Esophagus muscularis mucosa (tissue), 4 donors: ENCODE measurements around the gene NAA15. TPM values are rescaled to one million over a fixed set of nuclear protein-coding genes. Genes with fewer than 3 reads are reported as not detected.
"Not testable (repeated sequence)": the region's sequence is repeated elsewhere in the genome, so short reads cannot be mapped to it uniquely, and the experiment has no call there.

Source experiments
- DNase-seq: peaks from one replicate; pipeline ENCODE4 v3.0.0-alpha.2; 2017; ENCODE audit errors: extremely low spot score
- H3K27ac ChIP-seq, 4 donors: fragments of 200-600 bp; sonication (generic); replicated peaks in 1 of 4; 1 replicate in 3 of 4; 2 replicates in 1 of 4; pipeline ENCODE4 v1.5.1; 2016 to 2019; ENCODE audit warnings: mild to moderate bottlenecking in 1 of 4
- H3K27me3 ChIP-seq, 4 donors: fragments of 200-600 bp; sonication (generic); one replicate each; pipeline versions ENCODE4 v1.5.1 to v1.6.0; 2016 to 2019
- H3K36me3 ChIP-seq, 4 donors: fragments of 200-600 bp; sonication (generic); one replicate each; pipeline ENCODE4 v1.5.1; 2016 to 2019
- H3K4me1 ChIP-seq, 4 donors: fragments of 200-600 bp; sonication (generic); one replicate each; pipeline ENCODE4 v1.5.1; 2016 to 2019
- H3K4me3 ChIP-seq, 4 donors: fragments of 200-600 bp; sonication (generic); 1 replicate in 2 of 4; 2 replicates in 2 of 4; pipeline ENCODE4 v1.5.1; 2016 to 2019; ENCODE audit warnings: mild to moderate bottlenecking in 4 of 4, moderate library complexity in 1 of 4
- H3K9me3 ChIP-seq, 4 donors: fragments of 200-600 bp; sonication (generic); 1 replicate in 3 of 4; 2 replicates in 1 of 4; pipeline ENCODE4 v1.5.1; 2016 to 2019
- EP300 ChIP-seq: sonication (generic); formaldehyde crosslinking; IDR thresholded peaks from one replicate; pipeline ENCODE4 v1.6.1; 2017; ENCODE audit warnings: antibody characterized with exemption
- POLR2A ChIP-seq: fragments of 450-650 bp; IDR thresholded peaks from one replicate; pipeline ENCODE4 v1.6.1; 2017; ENCODE audit warnings: antibody characterized with exemption, moderate library complexity, mild to moderate bottlenecking, low read depth
- POLR2AphosphoS5 ChIP-seq, 2 donors: sonication (generic); formaldehyde crosslinking; IDR thresholded peaks; one replicate each; pipeline ENCODE4 v1.6.1; 2017; ENCODE audit warnings: antibody characterized with exemption in 2 of 2
- WGBS: methylation state at CpG from one replicate; pipeline ENCODE4 v1.1.5; 2018; 5-methylcytosine and 5-hydroxymethylcytosine counted together
- intact Hi-C: fragments of 100-400 bp; cut with DNase I; formaldehyde crosslinking; loops from one replicate; pipeline ENCODE4 v1.15.1; 2023
- total RNA-seq, 4 donors: library from RNA; depleted of rRNA; stranded (reverse); fragments of >200 nt; gene quantifications; one replicate each; pipeline versions ENCODE4 v1.1.0 to v1.2.1, GENCODE V29; 2016
- TF ChIP-seq, protein P1 (sequence below), 3 experiments: fragments of 200-600 bp in 2 of 3; fragments of 450-650 bp in 1 of 3; sonication (generic) in 2 of 3; IDR thresholded peaks; one replicate each; pipeline ENCODE4 v1.5.1; 2017 to 2019; ENCODE audit warnings: antibody characterized with exemption in 3 of 3, mild to moderate bottlenecking in 2 of 3, moderate library complexity in 1 of 3

Gene NAA15
- total RNA-seq, 4 donors from 2014 or later: 21.0 to 32.1 (median 25.3) TPM

DNA sequence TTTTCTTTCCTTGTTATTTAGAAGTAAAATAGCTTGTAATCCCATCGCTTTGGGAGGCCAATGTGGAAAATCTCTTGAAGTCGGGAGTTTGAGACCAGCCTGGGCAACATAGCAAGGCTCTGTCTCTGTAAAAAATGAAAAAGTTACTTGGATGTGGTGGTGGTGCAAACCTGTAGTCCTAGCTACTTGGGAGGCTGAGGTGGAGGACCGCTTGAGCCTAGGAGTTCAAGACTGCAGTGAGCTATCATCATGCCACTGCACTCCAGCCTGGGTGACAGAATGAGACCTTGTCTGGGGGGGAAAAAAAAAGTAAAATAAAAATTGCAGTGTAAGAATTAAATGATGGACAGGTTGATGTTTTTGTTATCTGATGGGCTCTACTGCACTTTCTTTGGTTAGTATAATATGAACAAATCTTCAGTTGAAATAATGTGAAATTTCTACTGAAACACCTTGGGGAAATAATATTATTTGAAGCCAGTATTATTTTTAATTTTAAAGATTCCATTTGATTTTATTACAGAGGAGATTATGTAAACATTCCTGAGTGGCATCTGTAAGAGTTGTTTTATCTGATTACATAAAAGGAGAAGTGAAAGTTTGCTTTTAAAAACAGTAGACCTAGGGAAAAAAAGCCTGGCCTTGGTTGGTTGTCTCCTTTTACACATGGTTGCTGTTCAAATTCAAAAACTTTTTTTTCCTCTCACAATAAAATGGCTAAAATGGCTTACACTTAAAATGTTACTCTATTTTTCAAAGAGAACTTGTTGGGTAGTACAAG, 11.4 kb downstream of the NAA15 start:
- H3K9me3 ChIP-seq: no peaks in the 10 kb centered on the region
- TF ChIP-seq, protein P1, sequence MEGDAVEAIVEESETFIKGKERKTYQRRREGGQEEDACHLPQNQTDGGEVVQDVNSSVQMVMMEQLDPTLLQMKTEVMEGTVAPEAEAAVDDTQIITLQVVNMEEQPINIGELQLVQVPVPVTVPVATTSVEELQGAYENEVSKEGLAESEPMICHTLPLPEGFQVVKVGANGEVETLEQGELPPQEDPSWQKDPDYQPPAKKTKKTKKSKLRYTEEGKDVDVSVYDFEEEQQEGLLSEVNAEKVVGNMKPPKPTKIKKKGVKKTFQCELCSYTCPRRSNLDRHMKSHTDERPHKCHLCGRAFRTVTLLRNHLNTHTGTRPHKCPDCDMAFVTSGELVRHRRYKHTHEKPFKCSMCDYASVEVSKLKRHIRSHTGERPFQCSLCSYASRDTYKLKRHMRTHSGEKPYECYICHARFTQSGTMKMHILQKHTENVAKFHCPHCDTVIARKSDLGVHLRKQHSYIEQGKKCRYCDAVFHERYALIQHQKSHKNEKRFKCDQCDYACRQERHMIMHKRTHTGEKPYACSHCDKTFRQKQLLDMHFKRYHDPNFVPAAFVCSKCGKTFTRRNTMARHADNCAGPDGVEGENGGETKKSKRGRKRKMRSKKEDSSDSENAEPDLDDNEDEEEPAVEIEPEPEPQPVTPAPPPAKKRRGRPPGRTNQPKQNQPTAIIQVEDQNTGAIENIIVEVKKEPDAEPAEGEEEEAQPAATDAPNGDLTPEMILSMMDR (IDR thresholded peaks at IDR 0.05): no peak
- TF ChIP-seq POLR2AphosphoS5 (IDR thresholded peaks at IDR 0.05) (no peak), POLR2A (no peak), EP300 (no peak)
- intact Hi-C loops: no loop called here
- no peaks in the 10 kb centered on the region for H3K36me3 ChIP-seq
- 96% methylated on average over 3 of the region's 3 CpGs for WGBS
- H3K27me3 ChIP-seq: no peaks in the 10 kb centered on the region
- DNase-seq: no peak
- H3K27ac ChIP-seq: no peak overlapping the region
- peaks cover 1 to 64% (median 48%) of the 10 kb centered on the region in 4 donors for H3K4me1 ChIP-seq
- no peak overlapping the region for H3K4me3 ChIP-seq

DNA sequence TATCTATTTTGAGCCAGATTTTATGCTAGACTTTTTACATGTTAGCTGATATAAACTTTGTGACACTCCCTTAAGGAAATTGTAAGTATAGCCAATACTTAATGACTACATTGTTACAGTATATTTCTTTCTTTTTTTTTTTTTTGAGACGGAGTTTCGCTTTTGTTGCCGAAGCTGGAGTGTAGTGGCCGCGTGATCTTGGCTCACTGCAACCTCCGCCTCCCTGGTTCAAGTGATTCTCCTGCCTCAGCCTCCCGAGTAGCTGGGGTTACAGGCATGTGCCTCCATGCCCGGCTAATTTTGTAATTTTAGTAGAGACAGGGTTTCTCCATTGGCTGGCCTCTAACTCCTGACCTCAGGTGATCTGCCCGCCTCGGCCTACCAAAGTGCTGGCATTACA, 12.1 kb downstream of the NAA15 start:
- DNase-seq, H3K36me3 ChIP-seq, H3K4me3 ChIP-seq, intact Hi-C loops, H3K27me3 ChIP-seq, H3K27ac ChIP-seq, H3K9me3 ChIP-seq: not testable (repeated sequence)
- 99% methylated on average over 10 of the region's 10 CpGs for WGBS
- H3K4me1 ChIP-seq: peaks cover 0 to 60% (median 46%) of the 10 kb centered on the region in 4 donors

DNA sequence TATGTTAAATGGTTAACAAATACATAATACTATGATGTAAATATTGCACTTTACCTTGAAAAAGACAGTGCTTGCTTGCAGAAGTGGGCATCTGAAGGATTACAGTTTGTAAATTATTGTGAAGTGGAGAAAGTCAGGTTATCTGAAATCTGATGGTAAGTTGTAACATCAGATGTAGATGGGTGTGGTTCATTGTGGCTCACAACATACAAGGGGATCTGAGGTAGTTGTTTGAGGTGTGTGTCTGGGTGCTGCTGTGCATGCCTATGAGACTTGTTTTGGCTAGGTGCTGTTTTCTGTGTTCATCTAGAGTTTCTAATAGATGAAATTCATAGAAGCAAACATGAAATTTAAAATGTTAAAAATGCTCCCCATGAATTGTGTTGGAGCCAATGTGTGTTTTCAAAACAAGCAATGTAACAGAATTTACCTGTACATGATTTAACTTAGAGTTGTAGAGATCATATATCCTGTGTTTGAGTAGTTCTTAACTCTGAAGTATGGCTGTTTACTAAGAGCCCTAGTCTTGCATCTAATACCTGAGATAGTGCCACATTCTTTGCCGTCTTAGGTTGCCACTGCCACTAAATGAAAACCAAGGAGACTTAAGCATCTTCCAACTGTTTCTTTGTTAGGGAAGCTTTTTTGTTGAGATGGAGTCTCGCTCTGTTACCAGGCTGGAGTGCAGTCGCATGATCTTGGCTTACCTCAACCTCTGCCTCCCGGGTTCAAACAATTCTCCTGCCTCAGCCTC, 12.9 kb downstream of the NAA15 start:
- H3K4me3 ChIP-seq: no peak overlapping the region
- no peaks in the 10 kb centered on the region for H3K27me3 ChIP-seq
- 91% methylated on average over 4 of the region's 4 CpGs for WGBS
- H3K9me3 ChIP-seq: no peaks in the 10 kb centered on the region
- H3K4me1 ChIP-seq: peaks cover 0 to 55% (median 46%) of the 10 kb centered on the region in 4 donors
- H3K36me3 ChIP-seq: no peaks in the 10 kb centered on the region
- TF ChIP-seq POLR2AphosphoS5 (IDR thresholded peaks at IDR 0.05) (no peak), POLR2A (no peak), EP300 (no peak)
- TF ChIP-seq, protein P1 (IDR thresholded peaks at IDR 0.05): no peak
- H3K27ac ChIP-seq: no peak overlapping the region
- no peak for DNase-seq
- intact Hi-C loops: no loop called here

DNA sequence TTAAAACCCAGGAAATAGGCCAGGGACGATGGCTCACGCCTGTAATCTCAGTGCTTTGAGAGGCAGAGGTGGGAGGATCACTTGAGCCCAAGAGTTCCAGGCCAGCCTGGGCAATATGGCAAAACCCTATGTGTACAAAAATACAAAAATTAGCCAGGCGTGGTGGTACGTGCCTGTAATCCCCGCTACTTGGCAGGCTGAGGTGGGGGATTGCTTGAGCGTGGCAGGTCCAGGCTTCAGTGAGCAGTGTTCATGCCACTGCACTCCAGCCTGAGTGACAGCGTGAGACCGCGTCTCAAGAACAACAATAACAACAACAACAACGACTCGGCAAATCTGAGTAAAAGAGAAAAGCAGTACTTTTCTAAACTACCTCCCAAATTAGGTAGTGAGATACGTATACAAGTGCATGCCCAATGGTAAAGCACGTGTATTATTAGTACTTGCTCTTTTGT, 13.9 kb downstream of the NAA15 start:
- peaks cover 0 to 63% (median 45%) of the 10 kb centered on the region in 4 donors for H3K4me1 ChIP-seq
- no peak for DNase-seq
- H3K4me3 ChIP-seq: no peak overlapping the region
- H3K36me3 ChIP-seq: no peaks in the 10 kb centered on the region
- WGBS: 93% methylated on average over 13 of the region's 13 CpGs
- H3K27me3 ChIP-seq: no peaks in the 10 kb centered on the region
- TF ChIP-seq EP300 (no peak), POLR2A (no peak), POLR2AphosphoS5 (IDR thresholded peaks at IDR 0.05) (no peak)
- TF ChIP-seq, protein P1 (IDR thresholded peaks at IDR 0.05): no peak
- no peak overlapping the region for H3K27ac ChIP-seq
- no peaks in the 10 kb centered on the region for H3K9me3 ChIP-seq
- intact Hi-C loops: no loop called here

DNA sequence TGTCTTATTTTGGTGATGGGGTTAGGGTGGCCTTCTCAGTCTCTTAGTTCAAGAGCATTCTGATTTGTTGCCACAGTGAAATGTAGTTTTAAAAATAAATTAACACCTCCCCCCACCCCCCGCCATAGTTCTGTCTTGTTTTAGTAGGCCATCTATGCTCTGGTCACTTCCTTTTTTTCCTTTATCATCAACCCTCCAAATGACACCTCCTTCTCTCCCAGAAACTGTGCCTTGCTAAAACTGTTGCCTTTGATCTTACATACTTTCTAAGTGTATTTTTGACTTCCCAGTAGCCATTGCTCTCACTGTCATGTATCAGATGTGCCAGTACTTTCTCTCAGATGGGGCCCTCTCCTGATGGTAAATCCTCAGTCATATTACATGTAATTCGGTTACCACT, 15.4 kb downstream of the NAA15 start:
- H3K27ac ChIP-seq: no peak overlapping the region
- TF ChIP-seq POLR2AphosphoS5 (IDR thresholded peaks at IDR 0.05) (no peak), EP300 (no peak), POLR2A (no peak)
- TF ChIP-seq, protein P1 (IDR thresholded peaks at IDR 0.05): no peak
- no peaks in the 10 kb centered on the region for H3K9me3 ChIP-seq
- intact Hi-C loops: no loop called here
- no peaks in the 10 kb centered on the region for H3K36me3 ChIP-seq
- WGBS: 95% methylated on average over 2 of the region's 2 CpGs
- DNase-seq: no peak
- H3K4me1 ChIP-seq: peaks cover 0 to 59% (median 42%) of the 10 kb centered on the region in 4 donors
- no peak overlapping the region for H3K4me3 ChIP-seq
- H3K27me3 ChIP-seq: no peaks in the 10 kb centered on the region
